Measurements from ENCODE around the gene CAVIN2. TPM values are rescaled to one million over a fixed set of nuclear protein-coding genes. Genes with fewer than 3 reads are reported as not detected.

CAVIN2 gene
- 1.8 to 5.7 TPM (median 2.2 TPM) in 3 replicates for total RNA-seq
- long read RNA-seq, transcript CAVIN2-201 (2 exons, 3,229 nt) = major isoform, 6 of 6 reads
- long read RNA-seq, partial matches to known transcripts = 0 of 6 reads
- long read RNA-seq, other reads (novel, unspliced or antisense) = 0 of 6 reads

GRCh38 chr2:191846515-191847476 lies at the start of gene CAVIN2:
Gene CAVIN2 (minus strand): TSS chr2:191847088. CDS start chr2:191846925, 163 bp downstream.
- no peaks in the 10 kb centered on the region for H3K27me3 Mint-ChIP-seq (ENCODE audit: low read depth)
- TF ChIP-seq CTCF (IDR thresholded peaks at IDR 0.05) = peak; percentile 20
- peak within 1 kb of the TSS; percentile 56 for H3K4me3 Mint-ChIP-seq (ENCODE audit: unreplicated experiment)
- no peak for DNase-seq (ENCODE audit: low spot score)
- no peaks in the 10 kb centered on the region for H3K36me3 Mint-ChIP-seq (ENCODE audit: low read depth)
- H3K27ac Mint-ChIP-seq (ENCODE audit: unreplicated experiment) = peak within 1 kb of the TSS; percentile 87
- peaks cover 42% of the 10 kb centered on the region for H3K4me1 Mint-ChIP-seq (ENCODE audit: low read depth)
- H3K9me3 Mint-ChIP-seq (ENCODE audit: low read depth) = no peaks in the 10 kb centered on the region

GRCh38 chr2:191895743-191896142 lies 48.9 kb upstream of the CAVIN2 start:
- no peaks in the 10 kb centered on the region for H3K36me3 Mint-ChIP-seq (ENCODE audit: low read depth)
- peaks cover 40% of the 10 kb centered on the region for H3K4me1 Mint-ChIP-seq (ENCODE audit: low read depth)
- H3K4me3 Mint-ChIP-seq (ENCODE audit: unreplicated experiment) = no peak overlapping the region
- peak overlapping the region; percentile 37 for H3K27ac Mint-ChIP-seq (ENCODE audit: unreplicated experiment)
- no peaks in the 10 kb centered on the region for H3K27me3 Mint-ChIP-seq (ENCODE audit: low read depth)
- H3K9me3 Mint-ChIP-seq (ENCODE audit: low read depth) = peaks cover 15% of the 10 kb centered on the region
- no peak for DNase-seq (ENCODE audit: low spot score)
- no peak for TF ChIP-seq CTCF (IDR thresholded peaks at IDR 0.05)

- no peak for TF ChIP-seq CTCF (IDR thresholded peaks at IDR 0.05)
- Mint-ChIP-seq H3K27me3 (ENCODE audit: low read depth) (no peaks in the 10 kb centered on the region), H3K36me3 (ENCODE audit: low read depth) (no peaks in the 10 kb centered on the region), H3K4me1 (ENCODE audit: low read depth) (peaks cover 37% of the 10 kb centered on the region), H3K27ac (ENCODE audit: unreplicated experiment) (peak overlapping the region; percentile 81), H3K9me3 (ENCODE audit: low read depth) (peaks cover 12% of the 10 kb centered on the region), H3K4me3 (ENCODE audit: unreplicated experiment) (no peak overlapping the region)
- no peak for DNase-seq (ENCODE audit: low spot score)
Measured at GRCh38 chr2:191895195-191895594, 48.3 kb upstream of the CAVIN2 start.

- Mint-ChIP-seq H3K4me1 (ENCODE audit: low read depth) (peaks cover 32% of the 10 kb centered on the region), H3K36me3 (ENCODE audit: low read depth) (no peaks in the 10 kb centered on the region), H3K9me3 (ENCODE audit: low read depth) (peaks cover 12% of the 10 kb centered on the region), H3K27me3 (ENCODE audit: low read depth) (no peaks in the 10 kb centered on the region), H3K27ac (ENCODE audit: unreplicated experiment) (peak overlapping the region; percentile 81), H3K4me3 (ENCODE audit: unreplicated experiment) (no peak overlapping the region)
- no peak for DNase-seq (ENCODE audit: low spot score)
- TF ChIP-seq CTCF (IDR thresholded peaks at IDR 0.05) = no peak
Measured at GRCh38 chr2:191894681-191895147, 47.8 kb upstream of the CAVIN2 start.

- Mint-ChIP-seq H3K9me3 (ENCODE audit: low read depth) (peaks cover 12% of the 10 kb centered on the region), H3K36me3 (ENCODE audit: low read depth) (no peaks in the 10 kb centered on the region), H3K4me1 (ENCODE audit: low read depth) (peaks cover 27% of the 10 kb centered on the region), H3K27ac (ENCODE audit: unreplicated experiment) (no peak overlapping the region), H3K4me3 (ENCODE audit: unreplicated experiment) (no peak overlapping the region), H3K27me3 (ENCODE audit: low read depth) (no peaks in the 10 kb centered on the region)
- TF ChIP-seq CTCF (IDR thresholded peaks at IDR 0.05) = no peak
- DNase-seq (ENCODE audit: low spot score) = no peak
Measured at GRCh38 chr2:191892391-191892790, 45.5 kb upstream of the CAVIN2 start.
